ENCODE results near the gene PPP2R1B.
"Not testable (repeated sequence)": the region's sequence is repeated elsewhere in the genome, so short reads cannot be mapped to it uniquely, and the experiment has no call there.

The PPP2R1B gene

DNA sequence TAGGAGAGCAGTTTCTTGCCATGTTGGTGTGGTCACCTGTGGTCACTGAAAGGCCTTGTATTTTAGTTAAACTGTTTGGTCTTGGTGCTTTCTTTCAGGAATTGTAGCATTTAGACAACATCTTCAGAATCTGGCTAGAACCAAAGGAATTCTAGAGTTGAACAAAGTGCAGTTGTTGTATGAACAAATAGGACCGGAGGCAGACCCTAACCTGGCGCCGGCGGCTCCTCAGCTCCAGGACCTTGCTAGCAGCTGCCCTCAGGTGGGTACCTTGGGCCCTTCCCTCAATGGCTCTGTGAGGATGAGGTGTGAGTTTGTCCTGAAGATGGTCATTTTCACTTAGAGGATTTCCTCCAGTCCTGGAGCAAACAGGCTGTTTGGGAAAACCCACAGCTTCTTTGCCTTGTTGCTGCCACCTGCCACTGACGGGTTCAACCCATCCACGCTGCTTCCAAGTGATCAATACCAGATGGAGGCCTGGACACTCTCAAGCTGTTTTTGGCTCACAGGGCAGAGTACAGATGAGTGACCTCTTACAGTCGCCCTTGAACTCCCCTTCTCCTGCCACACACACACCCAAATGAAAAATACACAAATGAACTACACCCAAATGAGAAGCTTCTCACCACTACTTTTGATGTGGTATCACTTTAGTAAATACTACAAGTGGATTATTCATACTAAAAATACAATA is 45.2 kb downstream of the PPP2R1B start:
- Mint-ChIP-seq H3K36me3 (ENCODE audit: insufficient read depth) (peaks cover 63% of the 10 kb centered on the region), H3K27ac (no peak overlapping the region)

DNA sequence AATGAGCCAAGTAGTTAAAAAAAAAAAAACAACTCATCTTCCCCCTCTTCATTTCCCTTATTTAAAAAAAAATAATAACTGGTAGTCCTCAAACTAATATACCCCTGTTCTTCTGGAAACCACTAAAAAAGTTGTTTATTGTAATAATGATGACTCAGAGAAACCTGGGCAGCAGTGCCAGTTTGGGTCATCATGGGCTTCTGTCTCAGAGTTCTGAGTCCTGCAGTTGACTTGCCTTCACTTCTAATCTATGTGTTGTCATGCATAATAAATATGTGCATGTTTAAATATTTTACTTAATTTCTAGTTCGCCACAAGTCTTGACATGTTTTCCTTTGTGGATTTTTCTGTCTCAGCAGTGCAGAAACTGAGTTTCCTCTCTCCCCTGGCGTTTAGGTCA is 46.8 kb downstream of the PPP2R1B start:
- DNase-seq (no peak), ATAC-seq (replicated peaks) (no peak)
- Mint-ChIP-seq H3K36me3 (ENCODE audit: insufficient read depth) (peaks cover 59% of the 10 kb centered on the region), H3K27ac (peak overlapping the region; percentile 35 to 79), H3K4me1 (ENCODE audit: low read depth in 2 of 2) (peaks cover 2 to 4% of the 10 kb centered on the region in 2 donors), H3K4me3 (no peak overlapping the region), H3K9me3 (no peaks in the 10 kb centered on the region), H3K27me3 (no peaks in the 10 kb centered on the region)

More for the DNA sequence above, 45.2 kb downstream of the PPP2R1B start:
- no peak for ATAC-seq (replicated peaks)
- no peaks in the 10 kb centered on the region for H3K9me3 Mint-ChIP-seq
- peaks cover 2 to 4% of the 10 kb centered on the region in 2 donors for H3K4me1 Mint-ChIP-seq (ENCODE audit: low read depth in 2 of 2)
- H3K27me3 Mint-ChIP-seq = no peaks in the 10 kb centered on the region
- DNase-seq = no peak
- no peak overlapping the region for H3K4me3 Mint-ChIP-seq

DNA sequence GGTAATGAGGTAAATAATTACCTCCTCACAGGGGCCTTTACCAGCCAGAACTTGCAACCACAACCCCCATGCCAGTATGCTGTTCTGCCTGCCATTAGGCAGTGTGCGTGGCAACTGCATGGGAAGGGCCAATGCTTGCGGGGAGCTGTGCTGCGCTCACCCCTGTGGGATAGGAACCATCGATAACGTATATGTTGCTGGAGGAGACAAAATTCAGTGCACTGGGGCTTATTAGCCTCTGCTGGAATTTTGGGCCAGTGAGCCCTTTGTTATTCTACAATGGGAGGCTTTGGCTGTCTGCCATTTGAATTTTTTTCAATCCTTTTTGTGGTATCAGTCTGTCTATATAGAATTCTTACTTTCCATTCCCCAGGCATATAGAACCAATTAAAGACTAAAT is 47.3 kb downstream of the PPP2R1B start:
- Mint-ChIP-seq H3K9me3 (no peaks in the 10 kb centered on the region), H3K27ac (peak overlapping the region in 1 of 2 donors; percentile 35), H3K27me3 (no peaks in the 10 kb centered on the region), H3K4me3 (no peak overlapping the region), H3K36me3 (ENCODE audit: insufficient read depth) (peaks cover 54% of the 10 kb centered on the region), H3K4me1 (ENCODE audit: low read depth in 2 of 2) (peaks cover 2 to 4% of the 10 kb centered on the region in 2 donors)
- ATAC-seq (replicated peaks) = no peak
- no peak for DNase-seq

DNA sequence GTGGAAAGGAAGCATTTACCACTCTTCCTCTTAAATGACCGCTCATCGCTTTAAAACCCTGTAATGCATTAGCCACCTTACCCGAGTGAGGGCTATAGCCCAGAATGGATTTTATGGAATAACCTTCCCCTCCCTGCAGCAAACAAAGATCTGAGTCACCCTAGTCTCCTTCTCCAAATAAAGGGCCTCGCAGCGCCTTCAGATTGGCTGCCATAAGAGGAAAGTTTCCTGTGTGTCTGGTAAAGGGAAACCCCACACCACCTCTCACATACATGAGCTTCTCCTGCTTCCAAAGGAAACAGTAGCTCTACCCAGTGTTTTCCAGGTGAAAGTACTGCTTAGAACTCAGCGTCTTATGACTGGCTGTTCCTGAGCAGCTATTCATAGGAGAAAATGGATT is 47.8 kb downstream of the PPP2R1B start:
- DNase-seq = no peak
- ATAC-seq (replicated peaks) = no peak
- Mint-ChIP-seq H3K27ac (peak overlapping the region in 1 of 2 donors; percentile 22), H3K27me3 (no peaks in the 10 kb centered on the region), H3K9me3 (no peaks in the 10 kb centered on the region), H3K4me1 (ENCODE audit: low read depth in 2 of 2) (peaks cover 2 to 6% of the 10 kb centered on the region in 2 donors), H3K4me3 (no peak overlapping the region), H3K36me3 (ENCODE audit: insufficient read depth) (peaks cover 52% of the 10 kb centered on the region)

DNA sequence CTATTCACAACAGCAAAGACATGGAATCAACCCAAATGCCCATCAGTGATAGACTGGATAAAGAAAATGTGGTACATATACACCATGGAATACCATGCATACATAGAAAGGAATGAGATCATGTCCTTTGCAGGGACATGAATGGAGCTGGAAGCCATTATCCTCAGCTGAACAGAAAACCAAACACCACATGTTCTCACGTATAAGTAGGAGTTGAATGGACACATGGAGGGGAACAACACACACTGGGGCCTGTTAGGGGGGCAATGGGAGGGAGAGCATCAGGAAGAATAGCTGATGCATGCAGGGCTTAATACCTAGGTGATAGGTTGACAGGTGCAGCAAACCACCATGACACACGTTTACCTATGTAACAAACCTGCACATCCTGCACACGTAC is 48.5 kb downstream of the PPP2R1B start:
- H3K27me3 Mint-ChIP-seq; ATAC-seq (replicated peaks); H3K4me1 Mint-ChIP-seq (ENCODE audit: low read depth in 2 of 2); H3K4me3 Mint-ChIP-seq; H3K9me3 Mint-ChIP-seq; DNase-seq; H3K27ac Mint-ChIP-seq: not testable (repeated sequence)
- H3K36me3 Mint-ChIP-seq (ENCODE audit: insufficient read depth) = peaks cover 55% of the 10 kb centered on the region

DNA sequence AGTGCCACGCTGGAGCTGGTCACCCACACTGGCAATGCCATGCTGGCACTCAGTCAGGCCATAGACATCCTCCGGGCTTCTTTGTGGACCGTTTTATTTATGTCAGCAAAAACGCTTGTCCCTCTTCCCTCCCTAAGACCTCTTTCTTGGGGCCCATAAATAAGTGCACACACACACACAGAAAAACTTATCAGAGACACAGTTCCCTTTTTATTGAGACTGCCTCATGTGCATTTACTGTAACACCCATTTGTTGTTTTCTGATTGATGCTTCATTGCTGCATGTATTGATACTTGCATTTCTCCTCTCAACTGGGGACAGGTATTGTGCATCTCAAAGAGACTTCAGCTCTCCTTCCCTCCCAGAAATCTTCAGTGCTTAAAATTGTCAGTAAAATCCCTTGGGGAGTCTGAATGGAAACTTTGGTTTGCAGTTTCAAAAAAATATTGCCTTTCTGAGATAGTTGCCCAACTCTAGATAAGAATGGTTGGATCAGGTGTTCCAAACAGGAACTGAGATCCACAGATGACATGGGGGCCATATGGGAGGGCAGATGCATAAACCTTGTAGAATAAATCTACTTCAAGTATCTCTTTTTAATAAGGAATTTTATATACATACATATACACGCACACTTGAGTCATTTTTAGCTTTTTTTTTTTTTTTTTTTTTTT is 50.9 kb downstream of the PPP2R1B start:
- Mint-ChIP-seq H3K4me3 (no peak overlapping the region), H3K27me3 (no peaks in the 10 kb centered on the region), H3K36me3 (ENCODE audit: insufficient read depth) (peaks cover 43% of the 10 kb centered on the region), H3K9me3 (no peaks in the 10 kb centered on the region), H3K27ac (no peak overlapping the region), H3K4me1 (ENCODE audit: low read depth in 2 of 2) (peaks cover 2 to 7% of the 10 kb centered on the region in 2 donors)
- ATAC-seq (replicated peaks) (no peak), DNase-seq (no peak)

DNA sequence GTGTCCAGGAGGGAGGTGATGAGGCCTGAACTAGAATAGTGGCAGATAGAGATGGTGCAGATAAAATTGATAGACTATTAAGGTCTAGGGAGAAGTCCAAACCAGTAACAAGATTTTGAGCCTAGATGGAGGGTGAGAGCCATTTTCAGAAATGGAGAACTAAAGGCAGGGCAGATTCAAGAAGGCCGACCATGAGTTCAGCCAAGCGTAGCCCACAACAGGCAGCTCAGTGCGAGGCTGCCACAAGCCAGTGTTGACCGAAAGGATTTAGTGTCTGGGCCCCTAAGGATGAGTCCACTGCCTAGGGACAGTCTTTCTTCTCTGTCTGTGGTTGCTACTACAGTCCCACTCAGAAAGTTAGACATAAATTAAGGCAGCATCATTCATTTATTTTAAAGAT is 51.7 kb downstream of the PPP2R1B start:
- Mint-ChIP-seq H3K9me3 (no peaks in the 10 kb centered on the region), H3K27me3 (no peaks in the 10 kb centered on the region), H3K4me3 (no peak overlapping the region), H3K4me1 (ENCODE audit: low read depth in 2 of 2) (peaks cover 0 to 7% of the 10 kb centered on the region in 2 donors), H3K27ac (peak overlapping the region; percentile 6 to 36), H3K36me3 (ENCODE audit: insufficient read depth) (peaks cover 45% of the 10 kb centered on the region)
- no peak for ATAC-seq (replicated peaks)
- no peak for DNase-seq

DNA sequence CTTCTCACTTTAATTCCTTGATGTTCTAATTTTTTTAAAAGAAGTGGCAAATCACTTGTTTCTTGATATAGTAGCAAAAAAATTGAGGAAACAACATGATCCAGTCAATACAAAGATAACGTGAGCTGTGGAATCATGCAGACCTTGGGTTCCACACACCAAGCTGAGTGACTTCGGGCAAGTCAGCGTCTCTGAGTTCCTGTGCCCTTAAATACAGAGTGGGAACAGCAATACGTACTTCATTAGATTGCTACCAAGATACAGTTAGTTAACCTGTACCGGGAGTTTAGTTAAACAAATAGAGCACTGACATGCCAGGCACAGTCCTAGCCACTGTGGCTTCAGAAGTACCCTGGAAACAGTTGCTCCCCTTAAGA is 58.5 kb downstream of the PPP2R1B start:
- Mint-ChIP-seq H3K4me3 (no peak overlapping the region), H3K27ac (no peak overlapping the region), H3K36me3 (ENCODE audit: insufficient read depth) (peaks cover 48% of the 10 kb centered on the region), H3K27me3 (no peaks in the 10 kb centered on the region), H3K9me3 (no peaks in the 10 kb centered on the region), H3K4me1 (ENCODE audit: low read depth in 2 of 2) (no peaks in the 10 kb centered on the region)
- ATAC-seq (replicated peaks) (no peak), DNase-seq (no peak)

DNA sequence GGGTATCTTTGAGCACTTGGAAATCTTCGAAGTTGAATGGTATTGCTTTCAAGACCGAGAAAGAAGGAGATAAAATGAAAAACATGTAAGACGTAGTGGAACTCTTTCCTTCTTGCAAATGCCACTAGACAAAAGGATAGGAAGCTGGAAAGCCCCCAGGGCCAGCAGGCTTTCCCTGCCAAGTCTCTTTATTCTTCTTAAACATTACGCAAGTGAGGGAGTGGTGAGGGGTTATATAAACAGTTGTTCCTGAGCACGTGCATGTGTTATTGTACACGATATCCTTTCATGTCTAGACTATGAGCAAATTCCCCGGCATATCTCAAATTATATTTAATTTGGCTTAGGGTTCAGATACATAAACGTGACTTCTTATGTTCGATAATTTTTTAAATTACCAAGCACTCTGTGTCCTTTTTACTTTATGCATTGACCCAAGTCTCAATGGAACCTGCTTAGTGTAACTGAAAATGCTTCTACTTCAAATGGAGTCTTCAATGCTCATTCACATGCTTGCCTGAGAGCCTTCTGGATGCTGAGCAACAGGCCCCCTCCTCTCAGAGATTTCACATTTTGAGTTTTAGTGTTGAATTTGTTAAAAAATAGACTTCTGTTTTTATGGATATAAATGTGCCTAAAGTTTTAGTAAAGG is 59.0 kb downstream of the PPP2R1B start:
- Mint-ChIP-seq H3K27me3 (no peaks in the 10 kb centered on the region), H3K27ac (no peak overlapping the region), H3K4me3 (no peak overlapping the region), H3K4me1 (ENCODE audit: low read depth in 2 of 2) (no peaks in the 10 kb centered on the region), H3K36me3 (ENCODE audit: insufficient read depth) (peaks cover 43% of the 10 kb centered on the region), H3K9me3 (no peaks in the 10 kb centered on the region)
- ATAC-seq (replicated peaks) (no peak), DNase-seq (no peak)

DNA sequence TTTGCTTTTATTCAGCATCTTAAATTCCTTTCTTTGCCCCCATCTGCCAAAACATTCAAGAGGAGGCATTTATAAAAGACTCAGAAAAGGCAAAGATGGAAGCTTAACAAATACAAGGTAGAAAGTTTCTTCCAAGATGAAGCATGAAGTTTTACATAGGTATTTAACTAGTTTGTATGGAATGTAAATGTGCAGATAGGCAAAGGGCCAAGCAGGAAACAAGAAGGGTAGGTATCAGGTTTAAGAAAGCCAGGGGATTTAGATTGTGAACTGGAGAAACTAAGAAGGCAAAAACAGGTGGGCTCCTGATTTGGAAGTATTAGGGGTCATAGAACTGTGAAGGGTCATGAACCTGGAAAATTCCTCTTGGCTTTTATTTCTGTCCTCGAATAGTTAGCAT is 62.6 kb downstream of the PPP2R1B start:
- H3K4me3 Mint-ChIP-seq = no peak overlapping the region
- no peaks in the 10 kb centered on the region for H3K9me3 Mint-ChIP-seq
- no peak for DNase-seq
- peaks cover 33% of the 10 kb centered on the region for H3K36me3 Mint-ChIP-seq (ENCODE audit: insufficient read depth)
- H3K4me1 Mint-ChIP-seq (ENCODE audit: low read depth in 2 of 2) = peaks cover 3 to 7% of the 10 kb centered on the region in 2 donors
- no peak for ATAC-seq (replicated peaks)
- H3K27ac Mint-ChIP-seq = peak overlapping the region in 1 of 2 donors; percentile 63
- no peaks in the 10 kb centered on the region for H3K27me3 Mint-ChIP-seq

DNA sequence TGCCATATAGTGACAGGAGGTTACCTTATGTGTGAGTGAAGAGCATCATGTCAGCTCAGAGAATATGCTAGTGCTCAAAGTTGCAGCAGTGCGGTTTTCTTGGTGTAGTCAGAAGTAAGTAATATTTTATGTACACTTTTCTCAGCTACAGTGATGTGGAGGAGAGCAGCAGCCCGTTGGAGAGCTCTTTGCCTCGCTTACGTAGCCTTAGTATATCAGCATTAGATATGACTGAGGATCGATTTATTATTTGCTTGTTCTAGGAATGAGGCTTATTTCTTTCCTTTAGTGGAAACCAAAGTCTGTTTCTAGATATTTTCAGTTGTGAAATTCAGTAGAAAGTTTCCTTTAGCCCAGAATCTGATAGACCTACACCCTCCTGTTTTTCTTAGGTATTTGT is 63.6 kb downstream of the PPP2R1B start:
- H3K36me3 Mint-ChIP-seq (ENCODE audit: insufficient read depth) = peaks cover 33% of the 10 kb centered on the region
- H3K4me3 Mint-ChIP-seq = no peak overlapping the region
- peak overlapping the region in 1 of 2 donors; percentile 23 for H3K27ac Mint-ChIP-seq
- no peaks in the 10 kb centered on the region for H3K27me3 Mint-ChIP-seq
- peaks cover 6 to 7% of the 10 kb centered on the region in 2 donors for H3K4me1 Mint-ChIP-seq (ENCODE audit: low read depth in 2 of 2)
- DNase-seq = no peak
- no peak for ATAC-seq (replicated peaks)
- no peaks in the 10 kb centered on the region for H3K9me3 Mint-ChIP-seq

DNA sequence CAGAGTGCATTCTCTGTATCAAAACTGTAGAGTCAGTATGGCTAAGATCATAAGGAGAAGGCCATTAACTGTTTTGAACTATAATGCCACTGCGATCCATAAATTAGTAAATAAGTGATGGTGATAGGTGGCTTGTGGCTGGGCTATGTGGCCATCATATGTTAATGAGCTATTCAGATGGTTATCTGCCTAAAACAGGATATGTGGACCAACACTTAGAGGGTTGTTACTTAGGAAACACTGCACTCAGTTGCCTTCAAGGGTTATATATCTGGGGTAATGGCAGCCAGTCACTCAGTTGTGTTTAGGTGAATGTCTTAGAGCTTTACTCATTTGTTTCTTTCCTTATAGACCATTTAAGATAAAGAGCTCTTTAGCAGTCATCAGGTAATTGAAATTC is 66.0 kb downstream of the PPP2R1B start:
- Mint-ChIP-seq H3K4me1 (ENCODE audit: low read depth in 2 of 2) (peaks cover 7 to 10% of the 10 kb centered on the region in 2 donors), H3K27ac (no peak overlapping the region), H3K27me3 (no peaks in the 10 kb centered on the region), H3K4me3 (no peak overlapping the region), H3K9me3 (no peaks in the 10 kb centered on the region), H3K36me3 (ENCODE audit: insufficient read depth) (peaks cover 21% of the 10 kb centered on the region)
- no peak for DNase-seq
- ATAC-seq (replicated peaks) = no peak

DNA sequence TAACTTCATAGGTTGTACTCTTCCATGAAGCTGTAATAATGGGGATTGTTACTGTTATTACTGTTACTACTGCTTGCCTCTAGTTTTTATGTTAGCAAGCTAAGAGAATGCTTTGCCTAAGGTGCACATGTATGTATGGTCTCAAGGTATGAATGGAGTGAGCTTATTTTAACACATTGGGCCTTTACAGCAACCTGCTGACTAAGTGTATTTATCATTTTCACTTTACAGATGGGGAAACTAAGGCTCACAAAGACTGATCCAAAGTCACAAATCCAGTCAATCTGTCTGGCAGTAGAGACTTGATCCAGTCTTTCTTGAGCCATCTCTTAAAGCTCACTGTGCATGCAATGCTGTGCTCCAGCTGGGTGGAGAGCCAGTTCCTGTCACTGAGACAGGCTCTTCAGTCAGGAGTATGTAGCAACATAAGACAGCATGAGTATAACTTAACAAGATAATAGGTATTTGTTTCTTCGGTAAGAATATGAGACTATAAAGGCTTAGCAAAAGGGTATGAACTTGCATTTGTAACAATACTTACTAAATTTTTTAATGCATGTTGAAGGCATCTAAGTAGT is 66.5 kb downstream of the PPP2R1B start:
- H3K9me3 Mint-ChIP-seq = no peaks in the 10 kb centered on the region
- ATAC-seq (replicated peaks) (no peak), DNase-seq (no peak)
- peaks cover 7 to 10% of the 10 kb centered on the region in 2 donors for H3K4me1 Mint-ChIP-seq (ENCODE audit: low read depth in 2 of 2)
- no peak overlapping the region for H3K4me3 Mint-ChIP-seq
- H3K27me3 Mint-ChIP-seq = no peaks in the 10 kb centered on the region
- H3K36me3 Mint-ChIP-seq (ENCODE audit: insufficient read depth) = peaks cover 16% of the 10 kb centered on the region
- H3K27ac Mint-ChIP-seq = no peak overlapping the region
